GM19238 (cell line): ENCODE measurements around the gene NREP.
A peak's percentile ranks its signal among the peaks of the same experiment; 100 is the strongest.

ENCODE experiments used
- DNase-seq: peaks from one replicate; pipeline ENCODE4 v3.0.0; 2011; ENCODE audit warnings: low spot score; ENCODE audit not compliant: insufficient read length

The NREP gene

GRCh38 chr5:111756581-111757354 is at the start of gene NREP:
Gene NREP (minus strand): TSS chr5:111757194. CDS start chr5:111755772, 1,422 bp downstream.
- DNase-seq, result peak; percentile 14

- DNase-seq, result no peak
Measured at GRCh38 chr5:111806753-111807152, 49.8 kb upstream of the NREP start.

- no peak for DNase-seq
Measured at GRCh38 chr5:111806156-111806555, 49.2 kb upstream of the NREP start.

GRCh38 chr5:111805071-111805470 is 48.1 kb upstream of the NREP start:
- DNase-seq, result no peak

- DNase-seq, result no peak
Measured at GRCh38 chr5:111800351-111800750, 43.4 kb upstream of the NREP start.

- no peak for DNase-seq
Measured at GRCh38 chr5:111795142-111795541, 38.1 kb upstream of the NREP start.

- no peak for DNase-seq
Measured at GRCh38 chr5:111792471-111793058, 35.6 kb upstream of the NREP start.

GRCh38 chr5:111790295-111790694 is 33.3 kb upstream of the NREP start:
- no peak for DNase-seq

- DNase-seq, result no peak
Measured at GRCh38 chr5:111787006-111787405, 30.0 kb upstream of the NREP start.

GRCh38 chr5:111784491-111785181 is 27.6 kb upstream of the NREP start:
- DNase-seq, result no peak

- no peak for DNase-seq
Measured at GRCh38 chr5:111783537-111783936, 26.5 kb upstream of the NREP start.

- no peak for DNase-seq
Measured at GRCh38 chr5:111782216-111782615, 25.2 kb upstream of the NREP start.

- no peak for DNase-seq
Measured at GRCh38 chr5:111781200-111781599, 24.2 kb upstream of the NREP start.

GRCh38 chr5:111779922-111780292 is 22.9 kb upstream of the NREP start:
- DNase-seq, result no peak

GRCh38 chr5:111779260-111779921 is 22.4 kb upstream of the NREP start:
- DNase-seq, result no peak

GRCh38 chr5:111776913-111777781 is 20.2 kb upstream of the NREP start:
- DNase-seq, result no peak

GRCh38 chr5:111775224-111775623 is 18.2 kb upstream of the NREP start:
- DNase-seq, result no peak

GRCh38 chr5:111774525-111774924 is 17.5 kb upstream of the NREP start:
- DNase-seq, result no peak

GRCh38 chr5:111772456-111773122 is 15.6 kb upstream of the NREP start:
- DNase-seq, result no peak

GRCh38 chr5:111769541-111769940 is 12.5 kb upstream of the NREP start:
- no peak for DNase-seq
